Measurements from ENCODE around the gene COQ6.
"Not testable (repeated sequence)": the region's sequence is repeated elsewhere in the genome, so short reads cannot be mapped to it uniquely, and the experiment has no call there.

The COQ6 gene

GRCh38 chr14:73949752-73950734, at the start of gene COQ6, which contains the start of gene FAM161B:
Gene COQ6 (plus strand): TSS chr14:73950302. CDS start chr14:73950333, 31 bp downstream.
Gene FAM161B (minus strand): TSS chr14:73950094. CDS start chr14:73950026, 68 bp downstream.
- peak; percentile 81 to 90 for DNase-seq (ENCODE audit: low read depth in 2 of 2)

GRCh38 chr14:73903028-73903427, 47.1 kb upstream of the COQ6 start:
- DNase-seq (ENCODE audit: low read depth in 2 of 2) = no peak

DNA sequence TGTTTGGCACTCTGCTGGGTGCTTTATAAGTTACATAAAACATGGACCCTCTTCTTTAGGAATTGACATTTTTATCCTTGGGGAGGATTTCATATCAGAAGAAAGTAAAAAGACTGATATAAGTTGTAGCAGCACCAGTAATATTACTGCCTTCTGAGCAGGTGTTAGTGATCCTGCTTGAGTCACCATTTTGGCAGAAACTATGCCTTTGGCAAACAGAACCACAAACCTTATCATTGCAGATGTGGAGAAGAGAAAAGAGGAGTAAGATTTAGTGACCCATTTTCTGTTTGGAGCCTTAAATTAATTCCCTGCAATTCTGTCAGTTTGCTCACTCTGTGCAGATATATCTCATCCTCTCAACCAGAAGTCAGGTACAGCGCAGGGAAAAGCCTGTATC, 40.4 kb upstream of the COQ6 start:
- DNase-seq (ENCODE audit: low read depth in 2 of 2) = no peak

GRCh38 chr14:73913256-73913655, 36.8 kb upstream of the COQ6 start:
- DNase-seq (ENCODE audit: low read depth in 2 of 2) = no peak

- no peak for DNase-seq (ENCODE audit: low read depth in 2 of 2)
Measured at GRCh38 chr14:73916324-73916723, 33.8 kb upstream of the COQ6 start.

- not testable (repeated sequence) for DNase-seq (ENCODE audit: low read depth in 2 of 2)
Measured at GRCh38 chr14:73919457-73919856, 30.6 kb upstream of the COQ6 start.

DNA sequence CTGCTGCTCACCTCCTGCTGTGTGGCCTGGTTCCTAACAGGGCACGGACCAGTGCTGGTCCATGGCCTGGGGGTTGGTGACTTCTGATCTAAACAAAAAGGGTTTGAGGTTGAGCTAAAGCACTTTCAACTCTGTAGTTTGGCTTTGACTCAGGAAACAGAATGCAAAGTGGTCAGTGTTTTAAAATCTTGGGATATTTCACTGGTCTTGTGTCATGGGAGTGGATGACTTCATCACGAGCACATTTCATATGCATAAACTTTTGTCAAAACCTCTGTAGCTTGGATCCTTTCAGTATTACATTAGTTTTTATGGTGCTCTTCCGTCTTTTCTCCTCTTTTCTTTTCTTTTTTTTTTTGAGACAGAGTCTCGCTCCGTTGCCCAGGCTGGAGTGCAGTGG, 25.8 kb upstream of the COQ6 start:
- no peak for DNase-seq (ENCODE audit: low read depth in 2 of 2)

DNA sequence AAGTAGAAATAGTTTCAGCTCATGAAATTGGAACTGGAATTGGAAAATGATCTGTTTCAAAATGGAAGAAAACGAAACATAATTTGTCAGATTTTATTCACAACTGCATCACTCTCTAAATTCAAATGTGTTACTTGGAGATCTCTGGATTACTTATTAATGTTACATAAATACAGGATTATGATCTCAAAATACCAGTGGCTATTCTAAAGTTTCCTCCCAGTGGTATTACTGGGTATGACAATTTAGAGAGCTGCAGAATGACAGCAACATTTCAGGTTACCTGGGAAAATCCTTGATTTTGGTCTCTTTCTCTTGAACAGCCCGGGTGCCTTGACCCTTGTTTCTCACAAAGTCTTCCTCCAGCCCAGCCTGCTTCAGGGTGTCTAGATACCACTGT, 14.4 kb upstream of the COQ6 start:
- no peak for DNase-seq (ENCODE audit: low read depth in 2 of 2)

DNA sequence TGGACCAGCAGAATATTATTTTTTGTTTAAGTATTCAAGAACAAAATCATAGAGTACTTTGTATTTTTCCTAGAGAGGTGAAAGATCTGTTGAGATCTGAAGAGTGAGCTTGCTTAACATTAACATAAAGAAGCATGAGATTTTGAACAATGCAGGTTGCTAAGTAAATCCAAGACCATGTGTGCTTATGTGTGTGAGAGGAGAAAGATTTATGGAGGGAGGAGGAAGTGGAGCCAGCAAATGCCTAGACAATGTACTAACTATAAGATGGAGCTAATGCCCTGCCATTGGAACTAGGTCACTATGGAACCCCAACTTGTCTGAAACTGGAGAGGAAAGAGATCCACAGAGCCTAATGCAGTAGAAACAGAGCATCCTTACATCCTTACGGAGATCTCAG, 13.6 kb upstream of the COQ6 start:
- DNase-seq (ENCODE audit: low read depth in 2 of 2) = no peak

DNA sequence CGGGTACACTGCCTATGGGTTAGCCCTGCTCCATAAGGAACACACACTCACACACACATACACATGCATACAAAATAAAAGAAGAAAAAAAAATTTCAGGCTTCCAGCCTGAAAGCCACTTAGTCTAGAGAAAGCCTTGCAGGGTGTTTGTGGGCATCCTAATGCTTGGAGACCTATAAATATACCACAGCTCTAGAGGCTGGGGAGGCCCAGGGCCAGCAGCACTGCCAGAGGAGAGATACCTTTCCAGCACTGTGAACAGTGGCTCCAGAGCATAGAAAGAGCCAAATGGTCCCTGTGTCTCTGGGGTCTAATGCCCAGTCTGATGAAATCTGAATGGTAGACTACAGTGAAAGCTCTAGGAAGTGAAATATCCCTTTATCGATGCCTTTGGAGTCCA, 13.1 kb upstream of the COQ6 start:
- DNase-seq (ENCODE audit: low read depth in 2 of 2) = no peak

- DNase-seq (ENCODE audit: low read depth in 2 of 2) = no peak
Measured at GRCh38 chr14:73942180-73942579, 7.9 kb upstream of the COQ6 start.

GRCh38 chr14:73943083-73943482, 7.0 kb upstream of the COQ6 start:
- DNase-seq (ENCODE audit: low read depth in 2 of 2) = no peak

DNA sequence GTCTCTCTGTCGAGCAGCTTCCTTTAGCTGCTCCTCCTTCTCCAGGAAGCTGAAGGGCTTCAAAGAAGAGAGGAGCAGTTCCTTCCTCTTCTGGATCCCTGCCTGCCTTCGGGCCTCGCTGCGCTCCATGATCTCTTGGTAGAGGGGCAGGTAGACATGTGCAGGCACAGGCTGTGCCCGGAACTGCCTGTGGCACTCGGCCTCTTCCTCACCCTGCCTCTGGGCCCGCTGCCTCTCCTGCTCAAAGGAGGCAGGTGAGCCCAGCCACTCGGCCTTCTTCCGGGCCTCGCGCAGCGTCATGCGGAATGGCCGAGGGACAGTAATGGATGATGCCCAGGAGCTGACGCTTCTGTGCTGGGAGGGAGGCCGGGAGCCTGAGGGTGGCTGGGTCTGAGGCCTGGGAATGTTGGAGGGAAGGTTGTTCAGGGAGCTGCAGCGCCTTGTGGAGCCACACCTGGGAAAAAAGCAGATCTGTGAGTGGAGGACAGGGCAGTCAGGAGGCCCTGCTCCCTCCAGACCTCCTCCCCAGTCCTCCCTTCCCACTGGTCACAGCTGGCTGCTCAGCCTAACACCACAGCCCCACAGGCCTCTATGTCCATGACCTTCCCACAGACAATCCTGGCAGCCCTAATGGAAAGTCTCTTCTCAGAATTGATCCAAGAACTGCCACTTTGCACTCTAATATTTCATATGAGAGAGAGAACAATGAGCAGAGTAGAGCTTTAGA, 5.5 kb upstream of the COQ6 start:
- no peak for DNase-seq (ENCODE audit: low read depth in 2 of 2)

DNA sequence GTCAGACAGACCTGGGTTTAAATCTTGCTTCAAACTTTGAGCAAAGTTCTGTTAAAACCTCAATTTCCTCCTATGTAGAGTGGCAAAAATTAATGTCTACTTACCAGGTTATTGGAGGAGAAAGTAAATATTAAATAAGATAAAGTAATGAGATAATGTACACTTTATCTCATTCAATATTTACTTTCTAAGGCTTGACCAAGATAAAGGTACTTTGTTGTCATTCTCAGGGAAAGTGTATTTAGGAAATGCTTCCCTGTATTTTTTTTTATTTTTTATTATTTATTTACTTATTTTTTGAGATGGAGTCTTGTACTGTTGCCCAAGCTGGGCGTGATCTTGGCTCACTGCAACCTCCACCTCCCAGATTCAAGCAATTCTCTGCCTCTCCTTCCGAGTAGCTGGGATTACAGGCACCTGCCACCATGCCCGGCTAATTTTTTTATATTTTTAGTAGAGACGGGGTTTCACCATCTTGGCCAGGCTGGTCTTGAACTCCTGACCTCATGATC, 4.9 kb upstream of the COQ6 start:
- DNase-seq (ENCODE audit: low read depth in 2 of 2) = no peak

DNA sequence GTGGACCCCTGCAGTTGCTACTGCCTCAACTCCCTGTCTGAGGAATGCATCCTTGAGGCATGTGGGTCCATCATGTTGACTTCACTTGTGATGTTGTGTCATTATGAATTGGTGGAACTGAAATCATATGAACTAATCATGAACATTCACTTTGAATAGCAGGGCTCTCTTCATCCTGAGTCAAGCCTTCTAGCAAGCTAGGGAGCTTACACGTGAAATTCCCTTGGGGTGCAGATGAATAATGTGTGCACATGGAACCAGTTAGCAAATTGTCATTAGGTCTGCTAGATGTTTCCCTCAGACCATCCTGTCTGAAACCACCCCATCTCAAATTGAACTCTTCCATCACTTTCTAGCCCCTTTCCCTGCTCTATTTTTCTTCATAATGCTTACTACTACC, 3.6 kb downstream of the COQ6 start:
- DNase-seq (ENCODE audit: low read depth in 2 of 2) = no peak

DNA sequence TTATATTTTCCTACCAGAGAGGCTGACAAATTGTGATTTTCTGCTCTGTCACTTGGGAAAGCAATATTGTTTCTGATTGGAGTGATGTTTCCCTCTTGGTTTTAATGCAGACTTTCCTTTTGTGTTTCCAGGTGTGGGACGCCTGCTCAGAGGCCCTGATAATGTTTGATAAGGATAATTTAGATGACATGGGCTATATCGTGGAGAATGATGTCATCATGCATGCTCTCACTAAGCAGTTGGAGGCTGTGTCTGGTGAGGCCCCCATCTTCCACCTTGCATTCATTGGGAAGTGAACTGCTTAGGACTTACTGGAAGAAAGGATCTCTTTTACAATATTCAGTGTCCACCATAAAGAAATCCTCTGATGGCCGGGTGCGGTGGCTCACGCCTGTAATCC, 5.6 kb downstream of the COQ6 start:
- DNase-seq (ENCODE audit: low read depth in 2 of 2) = no peak

DNA sequence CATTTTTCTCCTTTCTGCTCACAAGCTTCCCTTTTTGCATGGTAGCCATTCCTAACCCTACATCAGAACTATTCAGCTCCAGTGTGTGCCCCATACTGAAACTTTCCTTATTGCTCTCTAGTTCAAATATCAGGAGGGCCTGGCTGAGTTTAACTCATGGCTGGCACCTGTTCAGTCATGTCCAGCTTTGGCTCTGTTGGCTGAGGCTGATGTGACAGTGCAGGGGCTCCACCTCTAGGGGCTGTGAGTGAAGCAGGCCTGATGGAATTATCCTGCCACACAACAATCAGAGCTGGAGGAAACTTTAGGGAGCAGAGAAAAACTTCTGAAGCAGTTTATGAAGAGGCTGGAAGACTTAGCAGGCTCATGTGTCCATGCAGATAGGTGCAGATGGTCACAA, 8.5 kb downstream of the COQ6 start:
- DNase-seq (ENCODE audit: low read depth in 2 of 2) = no peak

DNA sequence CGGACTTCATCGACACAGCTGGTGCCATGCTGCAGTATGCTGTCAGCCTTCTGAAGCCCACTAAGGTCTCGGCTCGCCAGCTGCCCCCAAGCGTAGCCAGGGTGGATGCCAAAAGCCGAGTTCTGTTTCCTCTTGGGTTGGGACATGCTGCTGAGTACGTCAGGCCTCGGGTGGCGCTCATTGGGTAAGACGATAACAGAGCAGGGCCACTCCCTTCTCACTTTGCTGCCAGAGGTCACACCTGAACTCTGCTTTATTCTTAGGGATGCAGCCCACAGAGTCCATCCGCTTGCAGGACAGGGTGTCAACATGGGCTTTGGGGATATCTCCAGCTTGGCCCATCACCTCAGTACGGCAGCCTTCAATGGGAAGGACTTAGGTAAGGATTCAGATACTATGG, 11.1 kb downstream of the COQ6 start:
- no peak for DNase-seq (ENCODE audit: low read depth in 2 of 2)

- no peak for DNase-seq (ENCODE audit: low read depth in 2 of 2)
Measured at GRCh38 chr14:73965216-73965615, 15.1 kb downstream of the COQ6 start.

DNA sequence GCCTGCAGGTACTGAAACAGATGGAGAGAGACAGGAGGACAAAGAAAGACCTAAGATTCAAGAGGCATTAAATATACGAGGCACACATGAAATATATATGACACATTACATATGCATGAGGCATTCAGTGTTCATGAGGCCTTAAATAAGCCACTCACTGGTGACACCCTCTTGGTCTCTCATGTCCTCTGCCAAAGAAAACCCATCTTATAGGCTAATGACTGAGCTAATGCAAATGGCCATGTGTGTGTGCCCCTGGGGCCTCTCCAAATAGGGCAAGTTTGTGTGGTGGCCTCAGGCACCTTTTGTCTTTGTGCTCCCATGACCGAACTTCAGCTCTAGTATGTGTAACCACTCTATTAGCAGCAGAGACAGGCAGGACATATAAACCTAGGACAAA, 18.8 kb downstream of the COQ6 start:
- no peak for DNase-seq (ENCODE audit: low read depth in 2 of 2)

GRCh38 chr14:73973497-73973896, 23.4 kb downstream of the COQ6 start:
- DNase-seq (ENCODE audit: low read depth in 2 of 2) = no peak

DNA sequence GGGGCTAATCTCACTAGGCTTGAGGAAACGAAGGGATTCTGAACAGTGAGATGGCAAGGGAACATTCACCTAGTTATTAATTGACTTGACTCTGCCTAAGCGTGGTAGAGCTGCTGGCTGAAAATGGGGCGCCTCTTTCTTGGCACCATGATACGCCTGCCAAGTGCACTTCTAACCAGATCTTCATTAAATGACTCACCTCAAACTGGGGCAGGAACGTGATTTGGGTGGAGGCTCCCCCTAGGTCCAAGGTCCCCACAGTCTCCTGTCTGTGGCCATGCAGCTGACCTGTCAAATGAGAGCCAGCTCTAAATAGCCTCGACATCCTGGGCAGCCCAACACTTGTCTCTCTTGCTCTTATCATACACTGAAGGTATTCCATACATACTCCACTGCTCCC, 26.0 kb downstream of the COQ6 start:
- no peak for DNase-seq (ENCODE audit: low read depth in 2 of 2)

GRCh38 chr14:73977896-73978295, 27.8 kb downstream of the COQ6 start:
- no peak for DNase-seq (ENCODE audit: low read depth in 2 of 2)
